ENCODE results near the gene RCHY1.
A peak's percentile ranks its signal among the peaks of the same experiment; 100 is the strongest.
"Not testable (repeated sequence)": the region's sequence is repeated elsewhere in the genome, so short reads cannot be mapped to it uniquely, and the experiment has no call there.

Gene RCHY1

GRCh38 chr4:75514949-75515612 is 878 bp upstream of the RCHY1 start:
- peak in 1 of 2 experiments; percentile 1 for DNase-seq

GRCh38 chr4:75513526-75514130 is 575 bp downstream of the RCHY1 start:
- DNase-seq: no peak

- no peak for DNase-seq
Observed at GRCh38 chr4:75512386-75513211, 1.6 kb downstream of the RCHY1 start.

GRCh38 chr4:75511841-75512240 is 2.4 kb downstream of the RCHY1 start:
- DNase-seq: no peak

GRCh38 chr4:75509592-75509991 is 4.6 kb downstream of the RCHY1 start:
- not testable (repeated sequence) for DNase-seq

- no peak for DNase-seq
Observed at GRCh38 chr4:75505630-75506029, 8.6 kb downstream of the RCHY1 start.

GRCh38 chr4:75502671-75503070 is 11.5 kb downstream of the RCHY1 start:
- no peak for DNase-seq

GRCh38 chr4:75499900-75500299 is 14.3 kb downstream of the RCHY1 start:
- DNase-seq: no peak

- no peak for DNase-seq
Observed at GRCh38 chr4:75498041-75498440, 16.2 kb downstream of the RCHY1 start.

- no peak for DNase-seq
Observed at GRCh38 chr4:75497133-75497532, 17.1 kb downstream of the RCHY1 start.

- no peak for DNase-seq
Observed at GRCh38 chr4:75496406-75496805, 17.8 kb downstream of the RCHY1 start.

- DNase-seq: no peak
Observed at GRCh38 chr4:75495476-75495875, 18.7 kb downstream of the RCHY1 start.

- DNase-seq: no peak
Observed at GRCh38 chr4:75494563-75494962, 19.6 kb downstream of the RCHY1 start.

GRCh38 chr4:75490155-75490554 is 24.0 kb downstream of the RCHY1 start:
- no peak for DNase-seq

GRCh38 chr4:75484190-75484589 is 30.0 kb downstream of the RCHY1 start:
- DNase-seq: no peak

GRCh38 chr4:75477201-75477600 is 37.0 kb downstream of the RCHY1 start:
- no peak for DNase-seq

GRCh38 chr4:75470738-75471137 is 43.5 kb downstream of the RCHY1 start:
- DNase-seq: no peak

- DNase-seq: no peak
Observed at GRCh38 chr4:75469896-75470295, 44.3 kb downstream of the RCHY1 start.

- no peak for DNase-seq
Observed at GRCh38 chr4:75457365-75457764, 56.8 kb downstream of the RCHY1 start.

- no peak for DNase-seq
Observed at GRCh38 chr4:75434105-75434504, 80.1 kb downstream of the RCHY1 start.

GRCh38 chr4:75432683-75433082 is 81.5 kb downstream of the RCHY1 start:
- no peak for DNase-seq

GRCh38 chr4:75429208-75429607 is 85.0 kb downstream of the RCHY1 start:
- no peak for DNase-seq

Data from NCI-H2081 (cell line).